Measurements from ENCODE around the gene HNRNPUL1.

HNRNPUL1 gene

DNA sequence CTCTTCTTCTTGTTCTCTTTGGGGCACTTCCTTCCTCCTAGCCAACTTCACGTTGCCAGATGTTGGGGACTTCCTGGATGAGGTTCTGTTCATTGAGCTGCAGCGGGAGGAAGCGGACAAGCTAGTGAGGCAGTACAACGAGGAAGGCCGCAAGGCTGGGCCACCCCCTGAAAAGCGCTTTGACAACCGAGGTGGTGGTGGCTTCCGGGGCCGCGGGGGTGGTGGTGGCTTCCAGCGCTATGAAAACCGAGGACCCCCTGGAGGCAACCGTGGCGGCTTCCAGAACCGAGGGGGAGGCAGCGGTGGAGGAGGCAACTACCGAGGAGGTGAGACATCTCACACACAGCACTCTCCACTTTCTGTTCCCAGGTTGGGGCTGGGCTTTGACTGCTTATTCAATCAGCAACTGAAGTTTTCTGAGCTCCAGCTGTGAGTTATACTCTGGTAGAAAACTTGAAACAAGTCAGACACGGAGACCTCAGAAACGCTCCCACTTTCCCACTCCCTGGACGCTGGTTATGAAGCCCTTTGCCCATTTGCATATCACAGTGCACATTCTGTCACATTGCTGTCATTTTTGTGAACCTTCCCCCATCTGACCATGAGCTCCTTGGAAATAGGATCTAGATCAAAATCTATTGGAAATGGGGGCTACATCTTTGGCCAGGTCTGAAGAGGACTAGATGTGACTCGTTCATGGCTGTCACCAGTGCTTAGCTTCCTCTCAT lies 38.6 kb downstream of the HNRNPUL1 start:
- H3K36me3 ChIP-seq, result peaks cover 61 to 98% (median 87%) of the 10 kb centered on the region in 11 experiments
- H3K27ac ChIP-seq, result peak overlapping the region; percentile 68 to 98 (median 78); a peak in 21 of 22 replicates

DNA sequence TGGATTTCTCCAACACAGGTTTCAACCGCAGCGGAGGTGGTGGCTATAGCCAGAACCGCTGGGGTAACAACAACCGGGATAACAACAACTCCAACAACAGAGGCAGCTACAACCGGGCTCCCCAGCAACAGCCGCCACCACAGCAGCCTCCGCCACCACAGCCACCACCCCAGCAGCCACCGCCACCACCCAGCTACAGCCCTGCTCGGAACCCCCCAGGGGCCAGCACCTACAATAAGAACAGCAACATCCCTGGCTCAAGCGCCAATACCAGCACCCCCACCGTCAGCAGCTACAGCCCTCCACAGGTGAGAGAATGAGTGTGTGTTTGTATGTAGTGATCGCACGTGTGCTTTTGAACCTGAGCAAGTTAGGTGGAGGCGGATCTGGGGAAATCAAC lies 39.8 kb downstream of the HNRNPUL1 start:
- no peak for TF ChIP-seq Cebpa-rat (IDR thresholded peaks at IDR 0.05)
- peaks cover 0 to 91% (median 80%) of the 10 kb centered on the region in 11 experiments; a peak in 20 of 22 replicates for H4K20me1 ChIP-seq

More for the DNA sequence above, 38.6 kb downstream of the HNRNPUL1 start:
- no peaks in the 10 kb centered on the region for H3K27me3 ChIP-seq
- H3K4me3 ChIP-seq, result peak overlapping the region in 6 of 10 experiments; percentile 13 to 43 (median 24); a peak in 7 of 20 replicates
- H4K20me1 ChIP-seq, result peaks cover 0 to 98% (median 87%) of the 10 kb centered on the region in 11 experiments; a peak in 19 of 22 replicates
- peaks cover 93 to 100% (median 100%) of the 10 kb centered on the region in 10 experiments for H3K4me1 ChIP-seq
- peak overlapping the region; percentile 79 to 90 (median 82) for H3K4me2 ChIP-seq
- H3K9ac ChIP-seq, result peak overlapping the region; percentile 31 to 74 (median 60); a peak in 21 of 22 replicates
- TF ChIP-seq Cebpa-rat (IDR thresholded peaks at IDR 0.05), result no peak
- no peaks in the 10 kb centered on the region for H3K9me3 ChIP-seq (replicated peaks in 1 of 11)

GRCh38 chr19:41304706-41305483 lies 40.7 kb downstream of the HNRNPUL1 start:
- H3K4me3 ChIP-seq, result no peak overlapping the region
- H3K4me2 ChIP-seq, result peak overlapping the region in 9 of 11 experiments; percentile 11 to 97 (median 79); a peak in 11 of 22 replicates
- peak overlapping the region in 7 of 11 experiments; percentile 4 to 88 (median 36); a peak in 8 of 22 replicates for H3K27ac ChIP-seq
- H3K9me3 ChIP-seq (replicated peaks in 1 of 11), result no peaks in the 10 kb centered on the region
- no peaks in the 10 kb centered on the region for H3K27me3 ChIP-seq
- peaks cover 92 to 99% (median 98%) of the 10 kb centered on the region in 10 experiments for H3K4me1 ChIP-seq
- H3K9ac ChIP-seq, result peak overlapping the region in 8 of 11 experiments; percentile 2 to 71 (median 34); a peak in 8 of 22 replicates
- peaks cover 0 to 87% (median 70%) of the 10 kb centered on the region in 11 experiments; a peak in 20 of 22 replicates for H4K20me1 ChIP-seq
- TF ChIP-seq Cebpa-rat (IDR thresholded peaks at IDR 0.05), result no peak
- peaks cover 64 to 89% (median 72%) of the 10 kb centered on the region in 11 experiments for H3K36me3 ChIP-seq

More for the DNA sequence above, 39.8 kb downstream of the HNRNPUL1 start:
- peaks cover 64 to 93% (median 81%) of the 10 kb centered on the region in 11 experiments for H3K36me3 ChIP-seq
- H3K9ac ChIP-seq, result peak overlapping the region in 5 of 11 experiments; percentile 2 to 71 (median 33); a peak in 6 of 22 replicates
- H3K4me3 ChIP-seq, result no peak overlapping the region
- peak overlapping the region; percentile 79 to 97 (median 83); a peak in 19 of 22 replicates for H3K4me2 ChIP-seq
- no peaks in the 10 kb centered on the region for H3K9me3 ChIP-seq (replicated peaks in 1 of 11)
- peak overlapping the region in 10 of 11 experiments; percentile 4 to 96 (median 74); a peak in 10 of 22 replicates for H3K27ac ChIP-seq
- peaks cover 95 to 100% (median 100%) of the 10 kb centered on the region in 10 experiments for H3K4me1 ChIP-seq
- no peaks in the 10 kb centered on the region for H3K27me3 ChIP-seq

DNA sequence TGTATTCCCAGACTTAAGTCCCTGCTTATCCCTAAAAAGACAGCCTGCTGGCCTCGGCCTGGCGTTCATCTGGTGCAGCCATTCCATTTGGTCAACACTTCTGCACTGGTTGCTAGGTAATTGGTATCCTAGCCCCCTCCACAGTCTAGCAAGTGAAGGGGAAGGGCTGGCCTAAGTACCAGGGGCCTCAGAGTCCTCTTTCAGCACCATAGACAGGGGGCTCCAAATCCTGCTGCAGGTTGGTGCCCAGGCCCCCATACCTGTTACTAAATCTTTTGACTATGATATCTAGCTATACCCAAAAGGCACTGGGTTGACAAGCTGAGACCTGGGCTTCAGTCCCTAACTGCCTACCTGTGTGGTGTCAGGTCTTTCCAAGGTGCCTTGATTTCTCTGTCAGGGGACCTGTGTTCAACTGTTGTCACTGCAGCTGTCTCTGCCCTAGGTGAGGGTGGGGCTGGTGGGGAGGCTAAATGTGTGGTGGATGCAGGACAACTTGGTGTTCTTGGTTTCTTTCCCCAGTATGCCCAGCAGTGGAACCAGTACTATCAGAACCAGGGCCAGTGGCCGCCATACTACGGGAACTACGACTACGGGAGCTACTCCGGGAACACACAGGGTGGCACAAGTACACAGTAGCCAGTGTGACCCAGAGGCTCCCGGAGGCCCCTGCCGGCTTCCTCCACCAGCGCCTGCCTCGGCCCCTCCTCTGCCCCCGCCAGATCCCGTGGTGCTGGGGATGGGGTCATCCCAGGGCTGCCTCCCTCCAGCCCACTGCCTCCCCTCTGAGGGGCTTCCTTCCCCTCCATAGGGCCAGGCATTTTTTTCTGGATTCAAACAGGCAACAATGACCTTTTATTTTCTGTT lies 42.0 kb downstream of the HNRNPUL1 start:
- H3K4me1 ChIP-seq, result peaks cover 84 to 93% (median 91%) of the 10 kb centered on the region in 10 experiments
- H3K36me3 ChIP-seq, result peaks cover 53 to 76% (median 59%) of the 10 kb centered on the region in 11 experiments
- H3K4me3 ChIP-seq, result peak overlapping the region in 4 of 10 experiments; percentile 6 to 52 (median 12); a peak in 4 of 20 replicates
- peaks cover 0 to 82% (median 62%) of the 10 kb centered on the region in 11 experiments; a peak in 19 of 22 replicates for H4K20me1 ChIP-seq
- H3K27me3 ChIP-seq, result no peaks in the 10 kb centered on the region
- H3K27ac ChIP-seq, result peak overlapping the region; percentile 73 to 97 (median 93); a peak in 21 of 22 replicates
- H3K4me2 ChIP-seq, result peak overlapping the region; percentile 79 to 98 (median 92)
- no peaks in the 10 kb centered on the region for H3K9me3 ChIP-seq (replicated peaks in 1 of 11)
- peak overlapping the region; percentile 63 to 95 (median 90) for H3K9ac ChIP-seq
- TF ChIP-seq Cebpa-rat (IDR thresholded peaks at IDR 0.05), result no peak

GRCh38 chr19:41307090-41307875 lies 43.1 kb downstream of the HNRNPUL1 start:
- Histone ChIP-seq H3K27me3 (no peaks in the 10 kb centered on the region), H3K4me3 (peak overlapping the region in 6 of 10 experiments; percentile 4 to 52 (median 13); a peak in 6 of 20 replicates), H3K9ac (peak overlapping the region; percentile 63 to 95 (median 90); a peak in 21 of 22 replicates), H3K9me3 (replicated peaks in 1 of 11) (no peaks in the 10 kb centered on the region), H3K4me2 (peak overlapping the region; percentile 79 to 98 (median 92)), H3K4me1 (peaks cover 84 to 93% (median 91%) of the 10 kb centered on the region in 10 experiments), H3K36me3 (peaks cover 45 to 71% (median 52%) of the 10 kb centered on the region in 11 experiments), H3K27ac (peak overlapping the region; percentile 73 to 97 (median 93)), H4K20me1 (peaks cover 0 to 82% (median 62%) of the 10 kb centered on the region in 11 experiments; a peak in 18 of 22 replicates)
- TF ChIP-seq Cebpa-rat (IDR thresholded peaks at IDR 0.05), result no peak

DNA sequence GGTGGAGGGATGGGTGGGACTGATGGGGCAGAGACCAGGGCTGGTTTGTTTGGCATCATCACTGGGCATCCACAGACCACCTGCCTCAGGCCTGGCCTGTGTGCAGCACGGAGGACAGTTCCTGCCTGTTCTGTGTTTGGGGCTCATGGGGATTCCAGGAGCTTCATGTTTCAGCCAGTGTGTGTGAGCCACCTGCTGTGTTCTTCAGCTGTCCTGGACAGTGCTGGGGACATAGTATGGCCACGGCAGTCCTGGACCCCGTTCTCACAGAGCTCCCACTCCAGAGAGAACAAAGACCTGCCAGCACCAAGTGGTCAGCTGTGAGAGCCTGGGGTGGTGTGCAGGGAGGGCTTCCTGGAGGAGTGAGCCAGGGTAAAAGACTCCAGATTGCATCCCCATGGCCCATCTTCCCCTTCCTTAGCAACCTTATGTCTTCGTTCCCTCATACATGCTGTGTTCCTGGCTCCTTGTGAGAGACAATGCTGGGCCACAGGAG lies 43.8 kb downstream of the HNRNPUL1 start:
- Histone ChIP-seq H3K36me3 (peaks cover 45 to 73% (median 56%) of the 10 kb centered on the region in 11 experiments), H3K27me3 (no peaks in the 10 kb centered on the region), H3K9ac (peak overlapping the region; percentile 63 to 95 (median 90)), H4K20me1 (peaks cover 1 to 82% (median 61%) of the 10 kb centered on the region in 11 experiments; a peak in 21 of 22 replicates), H3K4me2 (peak overlapping the region; percentile 79 to 98 (median 92)), H3K4me3 (no peak overlapping the region; a peak in 1 of 20 replicates), H3K4me1 (peaks cover 84 to 93% (median 91%) of the 10 kb centered on the region in 10 experiments), H3K9me3 (replicated peaks in 1 of 11) (no peaks in the 10 kb centered on the region), H3K27ac (peak overlapping the region; percentile 73 to 97 (median 93))
- TF ChIP-seq Cebpa-rat (IDR thresholded peaks at IDR 0.05), result no peak
